Measurements from ENCODE around the gene MRTFA.

Gene MRTFA

DNA sequence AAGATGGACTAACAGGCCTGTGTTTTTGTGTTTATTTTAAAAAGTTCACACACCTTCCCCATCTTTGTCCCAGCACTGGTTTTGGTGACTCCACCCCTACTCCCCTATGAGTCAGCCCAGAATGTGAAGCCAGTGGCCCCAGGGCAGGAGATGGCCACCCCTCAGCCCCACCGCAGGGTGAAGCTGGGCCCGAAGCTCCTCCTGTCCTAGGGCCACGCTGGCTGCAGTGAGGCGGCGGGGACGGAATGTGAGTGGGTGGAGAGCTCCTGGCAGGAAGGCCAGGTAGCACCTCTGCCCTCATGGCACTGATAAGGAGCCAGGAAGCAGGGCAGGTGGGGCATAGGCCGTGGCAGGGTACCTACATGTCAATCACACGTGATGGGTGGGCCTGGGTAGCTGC is 226.2 kb downstream of the MRTFA start:
- TF ChIP-seq, protein P1, sequence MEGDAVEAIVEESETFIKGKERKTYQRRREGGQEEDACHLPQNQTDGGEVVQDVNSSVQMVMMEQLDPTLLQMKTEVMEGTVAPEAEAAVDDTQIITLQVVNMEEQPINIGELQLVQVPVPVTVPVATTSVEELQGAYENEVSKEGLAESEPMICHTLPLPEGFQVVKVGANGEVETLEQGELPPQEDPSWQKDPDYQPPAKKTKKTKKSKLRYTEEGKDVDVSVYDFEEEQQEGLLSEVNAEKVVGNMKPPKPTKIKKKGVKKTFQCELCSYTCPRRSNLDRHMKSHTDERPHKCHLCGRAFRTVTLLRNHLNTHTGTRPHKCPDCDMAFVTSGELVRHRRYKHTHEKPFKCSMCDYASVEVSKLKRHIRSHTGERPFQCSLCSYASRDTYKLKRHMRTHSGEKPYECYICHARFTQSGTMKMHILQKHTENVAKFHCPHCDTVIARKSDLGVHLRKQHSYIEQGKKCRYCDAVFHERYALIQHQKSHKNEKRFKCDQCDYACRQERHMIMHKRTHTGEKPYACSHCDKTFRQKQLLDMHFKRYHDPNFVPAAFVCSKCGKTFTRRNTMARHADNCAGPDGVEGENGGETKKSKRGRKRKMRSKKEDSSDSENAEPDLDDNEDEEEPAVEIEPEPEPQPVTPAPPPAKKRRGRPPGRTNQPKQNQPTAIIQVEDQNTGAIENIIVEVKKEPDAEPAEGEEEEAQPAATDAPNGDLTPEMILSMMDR (conservative IDR thresholded peaks at IDR 0.05; ENCODE audit: control insufficient read depth, insufficient read depth, low read depth, low read length): no peak
- H3K4me3 ChIP-seq (ENCODE audit: control insufficient read depth, low read depth, low read length): no peak overlapping the region
- no peak for DNase-seq (ENCODE audit: low read depth)

DNA sequence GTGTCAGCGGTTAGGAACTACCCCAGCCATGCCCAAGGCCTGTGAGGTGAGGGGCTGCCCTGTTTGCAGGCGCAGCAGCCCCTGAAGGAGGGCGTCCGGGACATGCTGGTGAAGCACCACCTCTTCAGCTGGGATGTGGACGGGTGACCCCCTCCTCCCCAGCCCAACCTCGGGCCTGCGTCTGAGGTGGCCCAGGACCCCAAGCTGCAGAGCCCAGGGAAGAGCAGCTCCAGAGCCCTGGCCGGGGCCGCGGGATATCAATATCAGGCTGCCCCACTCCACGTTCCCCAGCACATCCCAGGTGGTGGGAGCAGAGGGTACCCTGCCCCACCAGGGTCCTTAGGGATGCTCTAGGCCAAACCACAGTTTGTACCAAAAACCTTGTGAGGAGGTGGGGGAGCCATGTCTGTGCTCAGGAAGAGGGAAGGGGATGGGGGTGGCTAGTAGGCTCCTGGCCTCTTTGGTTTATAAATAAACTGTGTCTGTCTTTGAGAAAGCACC is 226.9 kb downstream of the MRTFA start:
- TF ChIP-seq, protein P1 (conservative IDR thresholded peaks at IDR 0.05; ENCODE audit: control insufficient read depth, insufficient read depth, low read depth, low read length): no peak
- no peak overlapping the region for H3K4me3 ChIP-seq (ENCODE audit: control insufficient read depth, low read depth, low read length)

DNA sequence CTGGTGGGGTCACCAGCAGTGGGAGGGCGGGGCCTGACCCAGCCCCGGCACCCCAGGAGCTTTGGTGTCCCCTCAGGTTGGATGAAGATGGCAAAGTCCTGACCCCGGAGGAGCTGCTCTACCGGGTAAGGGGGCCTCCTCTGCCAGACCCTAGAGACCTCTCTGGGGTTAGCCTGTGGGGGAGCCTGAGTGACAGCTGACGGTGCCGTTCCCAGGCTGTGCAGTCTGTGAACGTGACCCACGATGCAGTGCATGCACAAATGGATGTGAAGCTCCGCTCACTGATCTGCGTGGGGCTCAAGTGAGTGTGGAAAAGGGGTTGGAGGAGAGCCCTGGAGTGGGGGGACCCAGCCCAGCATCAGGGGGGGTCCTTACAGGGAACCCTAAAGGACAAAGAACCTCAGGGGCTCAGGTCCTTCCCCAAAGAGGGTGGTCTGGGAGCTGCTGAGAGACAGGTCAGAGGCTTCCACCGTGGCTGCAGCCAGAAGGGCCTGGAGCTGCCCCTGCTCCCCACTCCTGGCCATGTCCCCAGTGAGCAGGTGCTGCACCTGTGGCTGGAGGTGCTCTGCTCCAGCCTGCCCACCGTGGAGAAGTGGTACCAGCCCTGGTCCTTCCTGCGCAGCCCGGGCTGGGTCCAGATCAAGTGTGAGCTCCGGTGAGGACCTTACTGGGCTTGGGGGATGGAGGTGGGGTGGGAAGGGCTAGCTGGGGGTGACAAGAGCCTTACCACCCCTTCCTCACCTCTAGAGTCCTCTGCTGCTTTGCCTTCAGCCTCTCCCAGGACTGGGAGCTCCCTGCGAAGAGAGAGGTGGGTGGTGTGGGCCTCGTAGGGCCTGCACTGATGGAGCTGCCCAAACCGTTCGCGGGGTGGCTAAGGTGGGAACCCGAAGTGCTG is 227.6 kb downstream of the MRTFA start:
- TF ChIP-seq, protein P1 (conservative IDR thresholded peaks at IDR 0.05; ENCODE audit: control insufficient read depth, insufficient read depth, low read depth, low read length): no peak
- H3K4me3 ChIP-seq (ENCODE audit: control insufficient read depth, low read depth, low read length): no peak overlapping the region
- DNase-seq (ENCODE audit: low read depth): no peak

More for the DNA sequence above, 226.9 kb downstream of the MRTFA start:
- DNase-seq (ENCODE audit: low read depth): no peak

DNA sequence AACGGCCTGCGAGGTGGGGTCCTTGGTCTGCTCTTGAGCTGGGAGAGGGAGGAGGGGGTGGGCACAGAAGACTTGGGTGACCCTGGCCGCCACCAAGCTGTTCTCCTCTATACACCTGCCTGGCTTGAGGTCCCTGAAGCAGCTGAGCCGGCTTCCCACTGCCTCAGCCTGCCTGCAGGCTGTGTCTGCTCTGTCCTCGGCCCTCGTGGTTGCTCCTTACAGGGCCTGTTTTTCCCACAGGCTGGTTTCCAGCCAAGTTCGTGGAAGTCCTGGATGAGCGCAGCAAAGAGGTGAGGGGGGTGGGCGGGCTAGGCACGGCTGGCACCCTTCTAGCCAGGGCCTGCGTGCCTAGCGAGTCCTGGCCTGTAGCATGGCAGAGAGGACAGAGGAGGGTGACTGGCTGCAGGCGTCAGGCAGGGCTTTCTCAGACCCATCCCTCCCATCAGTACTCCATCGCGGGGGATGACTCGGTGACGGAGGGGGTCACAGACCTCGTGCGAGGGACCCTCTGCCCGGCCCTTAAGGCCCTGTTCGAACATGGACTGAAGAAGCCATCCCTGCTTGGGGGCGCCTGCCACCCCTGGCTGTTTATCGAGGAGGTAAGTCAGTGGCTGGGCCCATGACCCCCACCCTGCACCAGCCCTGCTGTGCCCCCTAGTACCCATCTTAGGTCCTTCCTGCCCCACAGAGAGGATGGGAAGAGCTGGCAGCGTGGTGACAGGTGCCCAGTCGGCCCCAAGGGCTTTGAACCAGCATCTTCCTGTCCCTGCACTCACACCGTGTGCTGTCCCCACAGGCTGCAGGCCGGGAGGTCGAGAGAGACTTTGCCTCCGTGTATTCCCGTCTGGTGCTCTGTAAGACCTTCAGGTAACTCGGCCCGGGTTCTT is 228.4 kb downstream of the MRTFA start:
- no peak overlapping the region for H3K4me3 ChIP-seq (ENCODE audit: control insufficient read depth, low read depth, low read length)

DNA sequence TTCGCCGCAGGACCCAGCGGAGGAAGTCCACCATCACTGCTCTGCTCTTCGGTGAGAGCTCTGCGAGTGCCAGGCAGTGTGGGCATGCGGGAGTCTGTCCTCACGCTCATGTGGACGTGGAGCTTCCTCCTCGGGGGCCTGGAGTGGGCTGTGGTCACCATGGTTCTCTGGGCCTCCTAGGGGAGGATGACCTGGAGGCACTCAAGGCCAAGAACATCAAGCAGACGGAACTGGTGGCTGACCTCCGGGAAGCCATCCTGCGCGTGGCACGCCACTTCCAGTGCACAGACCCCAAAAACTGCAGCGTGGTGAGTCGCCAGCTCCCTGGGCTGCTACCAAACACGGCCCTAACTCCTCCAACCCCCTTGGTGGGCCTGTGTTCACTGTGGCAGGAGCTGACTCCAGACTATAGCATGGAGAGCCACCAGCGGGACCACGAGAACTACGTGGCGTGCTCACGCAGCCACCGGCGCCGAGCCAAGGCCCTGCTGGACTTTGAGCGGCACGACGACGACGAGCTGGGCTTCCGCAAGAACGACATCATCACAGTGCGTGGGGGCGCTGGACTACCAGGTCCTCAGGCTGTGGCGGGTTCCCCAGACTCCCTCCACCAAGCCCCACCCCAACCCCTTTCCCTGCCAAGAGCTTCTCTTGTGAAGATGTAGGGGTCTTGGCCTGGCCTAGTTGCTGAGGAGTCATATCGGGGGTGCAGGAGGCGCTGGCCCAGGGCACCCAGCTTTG is 229.3 kb downstream of the MRTFA start:
- DNase-seq (ENCODE audit: low read depth): no peak
- H3K4me3 ChIP-seq (ENCODE audit: control insufficient read depth, low read depth, low read length): no peak overlapping the region

More for the DNA sequence above, 228.4 kb downstream of the MRTFA start:
- TF ChIP-seq, protein P1 (conservative IDR thresholded peaks at IDR 0.05; ENCODE audit: control insufficient read depth, insufficient read depth, low read depth, low read length): no peak
- no peak for DNase-seq (ENCODE audit: low read depth)

More for the DNA sequence above, 229.3 kb downstream of the MRTFA start:
- TF ChIP-seq, protein P1 (conservative IDR thresholded peaks at IDR 0.05; ENCODE audit: control insufficient read depth, insufficient read depth, low read depth, low read length): no peak
